ENCODE results near the gene UBAC2.
"Not testable (repeated sequence)": the region's sequence is repeated elsewhere in the genome, so short reads cannot be mapped to it uniquely, and the experiment has no call there.

Gene UBAC2

DNA sequence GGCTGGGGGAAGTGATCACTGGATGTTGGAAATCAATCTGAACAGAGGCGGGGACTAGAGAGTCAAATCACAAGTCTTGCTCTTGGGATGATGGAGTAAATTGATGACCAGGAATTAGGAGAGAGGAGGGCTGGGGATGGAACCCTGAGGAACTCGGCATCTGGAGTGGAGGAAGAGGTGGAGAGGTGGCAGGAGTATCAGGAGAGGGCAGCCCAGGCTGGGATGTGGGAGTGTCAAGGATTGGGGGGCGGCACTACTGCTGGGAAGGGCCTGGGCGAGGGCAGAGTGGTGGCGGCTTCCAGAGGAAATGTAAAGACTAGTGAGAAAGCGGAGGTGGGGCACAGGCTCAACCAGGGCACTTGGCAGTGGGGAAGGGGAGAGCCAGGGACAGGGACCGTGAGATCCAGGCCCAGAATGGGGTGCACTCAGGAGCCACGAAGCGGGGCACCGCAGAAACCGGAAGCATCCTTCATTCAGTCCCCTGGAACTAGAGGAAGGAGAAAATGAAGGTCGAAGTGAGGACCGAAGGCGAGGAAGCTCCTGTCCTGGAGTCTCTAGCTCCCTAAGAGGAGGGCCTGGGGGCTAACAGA is 187.8 kb downstream of the UBAC2 start:
- TF ChIP-seq, protein P1, sequence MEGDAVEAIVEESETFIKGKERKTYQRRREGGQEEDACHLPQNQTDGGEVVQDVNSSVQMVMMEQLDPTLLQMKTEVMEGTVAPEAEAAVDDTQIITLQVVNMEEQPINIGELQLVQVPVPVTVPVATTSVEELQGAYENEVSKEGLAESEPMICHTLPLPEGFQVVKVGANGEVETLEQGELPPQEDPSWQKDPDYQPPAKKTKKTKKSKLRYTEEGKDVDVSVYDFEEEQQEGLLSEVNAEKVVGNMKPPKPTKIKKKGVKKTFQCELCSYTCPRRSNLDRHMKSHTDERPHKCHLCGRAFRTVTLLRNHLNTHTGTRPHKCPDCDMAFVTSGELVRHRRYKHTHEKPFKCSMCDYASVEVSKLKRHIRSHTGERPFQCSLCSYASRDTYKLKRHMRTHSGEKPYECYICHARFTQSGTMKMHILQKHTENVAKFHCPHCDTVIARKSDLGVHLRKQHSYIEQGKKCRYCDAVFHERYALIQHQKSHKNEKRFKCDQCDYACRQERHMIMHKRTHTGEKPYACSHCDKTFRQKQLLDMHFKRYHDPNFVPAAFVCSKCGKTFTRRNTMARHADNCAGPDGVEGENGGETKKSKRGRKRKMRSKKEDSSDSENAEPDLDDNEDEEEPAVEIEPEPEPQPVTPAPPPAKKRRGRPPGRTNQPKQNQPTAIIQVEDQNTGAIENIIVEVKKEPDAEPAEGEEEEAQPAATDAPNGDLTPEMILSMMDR (IDR thresholded peaks at IDR 0.05; ENCODE audit: low read depth, low read length), result no peak
- Histone ChIP-seq H3K9me3 (no peaks in the 10 kb centered on the region), H3K36me3 (peaks cover 8% of the 10 kb centered on the region; the same call in 1 of the 2 replicates), H3K4me3 (ENCODE audit: low read depth, low read length) (no peak overlapping the region), H3K4me1 (no peaks in the 10 kb centered on the region), H3K27me3 (no peaks in the 10 kb centered on the region)
- no peak for DNase-seq

DNA sequence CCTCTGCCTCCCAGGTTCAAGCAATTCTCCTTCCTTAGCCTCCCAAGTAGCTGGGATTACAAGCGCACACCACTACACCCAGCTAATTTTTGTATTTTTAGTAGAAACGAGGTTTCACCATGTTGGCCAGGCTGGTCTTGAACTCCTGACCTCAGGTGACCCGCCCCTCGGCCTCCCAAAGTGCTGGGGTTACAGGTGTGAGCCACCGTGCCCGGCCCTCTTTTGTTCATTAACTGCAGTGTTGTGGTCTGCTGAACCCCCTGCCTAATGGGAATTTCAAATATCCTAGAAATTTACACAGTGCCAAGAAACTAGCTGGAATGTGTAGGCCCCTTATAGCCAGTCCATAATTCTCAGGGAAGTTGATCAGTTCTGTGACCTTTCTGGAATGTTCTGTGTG is 188.4 kb downstream of the UBAC2 start:
- DNase-seq; H3K4me3 ChIP-seq (ENCODE audit: low read depth, low read length); H3K27me3 ChIP-seq; H3K36me3 ChIP-seq; H3K4me1 ChIP-seq; H3K9me3 ChIP-seq: not testable (repeated sequence)

DNA sequence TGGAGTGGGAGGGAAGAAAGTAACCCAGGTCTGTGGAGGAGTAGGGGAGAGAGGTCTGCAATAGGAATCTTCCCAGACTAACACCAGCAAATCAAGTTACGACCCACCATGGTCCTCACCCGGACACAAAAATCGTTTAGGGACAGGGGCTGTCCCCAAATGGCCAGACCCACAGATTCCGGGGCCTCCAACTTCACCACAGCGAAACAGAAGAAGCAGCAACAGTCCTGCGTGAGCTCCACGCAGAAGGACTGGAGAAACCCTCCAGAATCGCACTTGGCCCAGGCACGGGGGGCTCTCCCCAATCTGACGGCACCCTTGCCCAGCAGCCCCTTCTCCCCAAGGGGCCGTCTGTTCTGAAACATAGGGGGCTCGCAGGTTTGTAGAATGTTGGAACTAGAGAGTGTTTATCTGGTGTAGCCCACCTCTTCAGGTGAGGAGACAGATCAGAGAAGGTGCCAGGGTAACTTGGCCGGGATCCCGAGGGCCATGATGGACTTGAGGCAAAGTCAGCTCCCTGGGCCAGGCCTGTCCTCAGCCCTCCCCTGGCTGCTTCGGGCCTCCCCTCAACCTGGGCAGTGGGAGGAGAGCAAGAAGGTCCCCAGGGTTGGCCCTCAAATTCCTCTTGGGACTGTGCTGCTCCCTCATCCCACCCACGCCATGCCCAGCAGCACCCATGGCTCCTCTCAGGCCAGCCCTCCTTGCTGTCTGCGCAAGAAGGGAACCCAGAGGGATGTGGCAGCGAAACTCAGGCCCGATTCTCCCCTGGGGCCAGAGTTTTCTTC is 189.1 kb downstream of the UBAC2 start:
- no peaks in the 10 kb centered on the region for H3K4me1 ChIP-seq
- TF ChIP-seq, protein P1 (IDR thresholded peaks at IDR 0.05; ENCODE audit: low read depth, low read length), result no peak
- no peak for DNase-seq
- H3K9me3 ChIP-seq, result no peaks in the 10 kb centered on the region
- no peak overlapping the region for H3K4me3 ChIP-seq (ENCODE audit: low read depth, low read length)
- H3K27me3 ChIP-seq, result no peaks in the 10 kb centered on the region
- peaks cover 8% of the 10 kb centered on the region; the same call in 1 of the 2 replicates for H3K36me3 ChIP-seq

- no peaks in the 10 kb centered on the region for H3K4me1 ChIP-seq
- no peak overlapping the region for H3K4me3 ChIP-seq (ENCODE audit: low read depth, low read length)
- TF ChIP-seq, protein P1 (IDR thresholded peaks at IDR 0.05; ENCODE audit: low read depth, low read length), result no peak
- H3K27me3 ChIP-seq, result no peaks in the 10 kb centered on the region
- no peak for DNase-seq
- peaks cover 7% of the 10 kb centered on the region; the same call in 1 of the 2 replicates for H3K36me3 ChIP-seq
- no peaks in the 10 kb centered on the region for H3K9me3 ChIP-seq
These were observed 189.9 kb downstream of the UBAC2 start for GRCh38 chr13:99390601-99391000.

GRCh38 chr13:99391781-99392469 is 191.3 kb downstream of the UBAC2 start:
- Histone ChIP-seq H3K4me1 (no peaks in the 10 kb centered on the region), H3K9me3 (no peaks in the 10 kb centered on the region)
- TF ChIP-seq, protein P1 (IDR thresholded peaks at IDR 0.05; ENCODE audit: low read depth, low read length), result no peak

DNA sequence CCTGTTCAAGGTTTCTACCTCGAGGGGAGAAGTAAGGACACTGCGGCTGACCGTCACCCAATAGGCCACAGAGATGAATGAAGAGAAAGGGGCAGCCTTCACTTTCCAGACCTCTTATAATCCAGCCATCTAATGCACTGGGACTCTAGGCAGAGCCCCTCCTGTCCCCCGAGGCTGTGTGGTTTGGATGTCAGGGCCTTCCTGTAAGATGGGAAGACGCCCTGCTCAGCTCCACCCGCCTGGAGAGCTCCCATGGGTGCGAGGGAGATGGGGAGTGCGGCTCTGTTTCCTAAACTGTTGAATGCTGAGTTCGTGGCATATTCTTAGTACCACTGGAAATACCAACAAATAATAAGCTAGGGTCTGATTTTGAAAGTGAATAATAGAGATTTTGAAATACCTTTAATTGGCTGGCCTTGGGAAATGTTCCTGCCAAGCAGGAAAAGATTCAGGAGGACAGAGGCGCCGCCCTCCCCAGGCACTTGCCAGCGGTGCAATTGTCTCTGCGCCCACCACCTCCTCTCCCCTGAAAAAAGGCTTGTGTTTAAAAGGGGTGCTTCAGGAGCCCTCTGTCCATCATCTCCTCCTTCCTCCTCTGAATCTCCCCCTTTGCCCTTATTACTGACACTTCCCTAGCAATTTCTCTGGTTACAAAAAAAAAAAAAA is 191.9 kb downstream of the UBAC2 start:
- no peaks in the 10 kb centered on the region for H3K9me3 ChIP-seq
- no peak for DNase-seq

More at GRCh38 chr13:99391781-99392469, 191.3 kb downstream of the UBAC2 start:
- DNase-seq, result no peak
- no peaks in the 10 kb centered on the region for H3K36me3 ChIP-seq
- no peaks in the 10 kb centered on the region for H3K27me3 ChIP-seq
- H3K4me3 ChIP-seq (ENCODE audit: low read depth, low read length), result no peak overlapping the region

DNA sequence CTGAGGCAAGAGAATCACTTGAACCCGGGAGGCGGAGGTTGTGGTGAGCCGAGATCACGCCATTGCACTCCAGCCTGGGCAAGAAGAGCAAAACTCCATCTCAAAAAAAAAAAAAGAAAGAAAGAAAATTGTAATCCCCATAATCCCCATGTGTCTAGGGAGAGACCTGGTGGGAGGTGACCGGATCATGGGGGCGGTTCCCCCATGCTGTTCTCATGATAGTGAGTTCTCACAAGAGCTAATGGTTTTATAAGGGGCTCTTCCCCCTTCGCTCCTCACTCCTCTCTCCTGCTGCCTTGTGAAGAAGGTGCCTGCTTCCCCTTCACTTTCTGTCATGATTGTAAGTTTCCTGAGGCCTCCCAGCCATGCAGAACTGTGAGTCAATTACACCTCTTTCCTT is 192.7 kb downstream of the UBAC2 start:
- not testable (repeated sequence) for DNase-seq; H3K9me3 ChIP-seq; H3K4me3 ChIP-seq (ENCODE audit: low read depth, low read length); H3K36me3 ChIP-seq; H3K27me3 ChIP-seq; H3K4me1 ChIP-seq

More for the DNA sequence above, 191.9 kb downstream of the UBAC2 start:
- TF ChIP-seq, protein P1 (IDR thresholded peaks at IDR 0.05; ENCODE audit: low read depth, low read length), result no peak
- Histone ChIP-seq H3K36me3 (no peaks in the 10 kb centered on the region), H3K4me1 (no peaks in the 10 kb centered on the region), H3K4me3 (ENCODE audit: low read depth, low read length) (no peak overlapping the region), H3K27me3 (no peaks in the 10 kb centered on the region)
